Stimulated activated CD4-positive, alpha-beta T cell treated with anti-CD3 and anti-CD28 coated beads, Interleukin-1b, Interleukin-23, amount 100 ng/mL, for 4 hours (primary cell): ENCODE results near the gene AQP12B.
"Not testable (repeated sequence)": the region's sequence is repeated elsewhere in the genome, so short reads cannot be mapped to it uniquely, and the experiment has no call there.

ENCODE experiments used
- DNase-seq, 2 donors: peaks; one replicate each; pipeline ENCODE4 v3.0.0-alpha.2; 2020; ENCODE audit warnings: low read depth in 2 of 2

Gene AQP12B

GRCh38 chr2:240683329-240683979, 769 bp upstream of the AQP12B start:
- DNase-seq: not testable (repeated sequence)

- DNase-seq: not testable (repeated sequence)
Observed at GRCh38 chr2:240680185-240680584, 2.5 kb downstream of the AQP12B start.

- DNase-seq: not testable (repeated sequence)
Observed at GRCh38 chr2:240678909-240679308, 3.8 kb downstream of the AQP12B start.

GRCh38 chr2:240678043-240678442, 4.6 kb downstream of the AQP12B start:
- not testable (repeated sequence) for DNase-seq

GRCh38 chr2:240675345-240675744, 7.3 kb downstream of the AQP12B start:
- DNase-seq: not testable (repeated sequence)

GRCh38 chr2:240674461-240675184, 8.1 kb downstream of the AQP12B start:
- DNase-seq: not testable (repeated sequence)

GRCh38 chr2:240672701-240673190, 9.9 kb downstream of the AQP12B start:
- DNase-seq: no peak

- no peak for DNase-seq
Observed at GRCh38 chr2:240672076-240672700, 10.5 kb downstream of the AQP12B start.

GRCh38 chr2:240670950-240671349, 11.7 kb downstream of the AQP12B start:
- DNase-seq: no peak

- no peak for DNase-seq
Observed at GRCh38 chr2:240670402-240670801, 12.3 kb downstream of the AQP12B start.

- DNase-seq: no peak
Observed at GRCh38 chr2:240664622-240665021, 18.1 kb downstream of the AQP12B start.

- DNase-seq: no peak
Observed at GRCh38 chr2:240663546-240664190, 19.0 kb downstream of the AQP12B start.

- DNase-seq: no peak
Observed at GRCh38 chr2:240662681-240663080, 20.0 kb downstream of the AQP12B start.

GRCh38 chr2:240659883-240660282, 22.8 kb downstream of the AQP12B start:
- not testable (repeated sequence) for DNase-seq

GRCh38 chr2:240655931-240656886, 26.5 kb downstream of the AQP12B start:
- no peak for DNase-seq

- no peak for DNase-seq
Observed at GRCh38 chr2:240651185-240651584, 31.5 kb downstream of the AQP12B start.

GRCh38 chr2:240650254-240650965, 32.3 kb downstream of the AQP12B start:
- no peak for DNase-seq

- no peak for DNase-seq
Observed at GRCh38 chr2:240649331-240649730, 33.4 kb downstream of the AQP12B start.

GRCh38 chr2:240648650-240649275, 33.9 kb downstream of the AQP12B start:
- DNase-seq: no peak

GRCh38 chr2:240648155-240648649, 34.5 kb downstream of the AQP12B start:
- DNase-seq: no peak
